Measurements from ENCODE around the gene SIPA1L3. TPM values are rescaled to one million over a fixed set of nuclear protein-coding genes. Genes with fewer than 3 reads are reported as not detected.

The SIPA1L3 gene
- total and polyA plus RNA-seq, 9 of the 15 experiments (the other 6 are each of a cell fraction or from before 2014, with no cell fraction given): 0.01 to 6.1 (median 2.5) TPM

GRCh38 chr19:38115271-38115802 is 208.3 kb downstream of the SIPA1L3 start:
- Histone ChIP-seq H3K9me3 (replicated peaks; ENCODE audit: control insufficient read depth, insufficient read depth, low read depth, low read length) (peaks cover 6% of the 10 kb centered on the region; the same call in 1 of the 2 replicates), H3K4me1 (replicated peaks in 1 of 2; ENCODE audit: control insufficient read depth in 2 of 2, insufficient read depth in 2 of 2, low read length in 2 of 2) (peaks cover 0 to 3% of the 10 kb centered on the region in 2 experiments; a peak in 2 of 5 replicates), H3K9me1 (ENCODE audit: control insufficient read depth, insufficient read depth, low read length) (no peaks in the 10 kb centered on the region), H4K20me1 (replicated peaks; ENCODE audit: control insufficient read depth, insufficient read depth, low read length) (no peaks in the 10 kb centered on the region), H3K4me3 (no peak overlapping the region), H3K27me3 (ENCODE audit: control insufficient read depth in 2 of 2, insufficient read depth in 2 of 2, low read length in 2 of 2) (no peaks in the 10 kb centered on the region), H3K9ac (ENCODE audit: insufficient read depth in 1 of 2, low read depth in 2 of 2, low read length in 2 of 2) (peak overlapping the region in 1 of 2 experiments; percentile 74; a peak in 1 of 4 replicates), H3K36me3 (ENCODE audit: control insufficient read depth, insufficient read depth, low read length) (no peaks in the 10 kb centered on the region), H2AFZ (ENCODE audit: low read depth, low read length) (no peak overlapping the region), H3K27ac (ENCODE audit: extremely low read depth, low read depth, low read length) (no peak overlapping the region), H3K79me2 (ENCODE audit: control insufficient read depth, insufficient read depth, low read length) (no peaks in the 10 kb centered on the region), H3K4me2 (ENCODE audit: insufficient read depth, low read length) (no peak overlapping the region)
- ATAC-seq (no peak), DNase-seq (ENCODE audit: extremely low read depth in 1 of 4, low spot score in 3 of 4) (no peak), FAIRE-seq (no peak)
- ChIA-PET CTCF (ENCODE audit: low intra/inter-chr PET ratio) (no interaction called here), POLR2A (no interaction called here)
- in situ Hi-C loops (cut with MboI): no loop called here
- BruUV-seq (replicated peaks): no TSS peak
- TF ChIP-seq BMI1 (IDR thresholded peaks at IDR 0.05; ENCODE audit: low read length) (no peak), KDM1A (IDR thresholded peaks at IDR 0.05) (no peak), FOXO4 (CRISPR knock-in tag; IDR thresholded peaks at IDR 0.05) (no peak), ZNF316 (IDR thresholded peaks at IDR 0.05) (no peak)
- WGBS (ENCODE audit: insufficient coverage, low coverage, missing lambda C conversion rate): 20% methylated on average over 4 of the region's 4 CpGs
- intact Hi-C loops (cut with micrococcal nuclease): no loop called here

GRCh38 chr19:38118176-38118575 is 211.2 kb downstream of the SIPA1L3 start:
- Histone ChIP-seq H3K9ac (ENCODE audit: insufficient read depth in 1 of 2, low read depth in 2 of 2, low read length in 2 of 2) (no peak overlapping the region), H3K27ac (ENCODE audit: extremely low read depth, low read depth, low read length) (no peak overlapping the region), H3K4me3 (no peak overlapping the region), H3K27me3 (ENCODE audit: control insufficient read depth in 2 of 2, insufficient read depth in 2 of 2, low read length in 2 of 2) (no peaks in the 10 kb centered on the region), H3K36me3 (ENCODE audit: control insufficient read depth, insufficient read depth, low read length) (no peaks in the 10 kb centered on the region), H3K4me2 (ENCODE audit: insufficient read depth, low read length) (no peak overlapping the region), H3K9me1 (ENCODE audit: control insufficient read depth, insufficient read depth, low read length) (no peaks in the 10 kb centered on the region), H2AFZ (ENCODE audit: low read depth, low read length) (no peak overlapping the region), H4K20me1 (replicated peaks; ENCODE audit: control insufficient read depth, insufficient read depth, low read length) (no peaks in the 10 kb centered on the region), H3K4me1 (replicated peaks in 1 of 2; ENCODE audit: control insufficient read depth in 2 of 2, insufficient read depth in 2 of 2, low read length in 2 of 2) (peaks cover 10 to 15% of the 10 kb centered on the region in 2 experiments; a peak in 4 of 5 replicates), H3K9me3 (replicated peaks; ENCODE audit: control insufficient read depth, insufficient read depth, low read depth, low read length) (0 out of 2 replicates have a peak, but pooled peaks cover 6% of the 10 kb centered on the region), H3K79me2 (ENCODE audit: control insufficient read depth, insufficient read depth, low read length) (no peaks in the 10 kb centered on the region)
- ChIA-PET CTCF (ENCODE audit: low intra/inter-chr PET ratio) (no interaction called here), POLR2A (interaction anchor here (0.6 kb wide), 2 partner anchors 78 to 125 kb away, joined by 3 read pairs; no protein-coding TSS in a partner anchor)
- FAIRE-seq (no peak), DNase-seq (ENCODE audit: extremely low read depth in 1 of 4, low spot score in 3 of 4) (no peak), ATAC-seq (no peak)
- 38% methylated on average over 9 of the region's 9 CpGs for WGBS (ENCODE audit: insufficient coverage, low coverage, missing lambda C conversion rate)
- no TSS peak for BruUV-seq (replicated peaks)
- intact Hi-C loops (cut with micrococcal nuclease) (no loop called here), in situ Hi-C loops (cut with MboI) (no loop called here)
- TF ChIP-seq ETV1 (tag; conservative IDR thresholded peaks at IDR 0.05; ENCODE audit: low read depth) (no peak), PML (IDR thresholded peaks at IDR 0.05; ENCODE audit: low read length) (no peak), ETV6 (IDR thresholded peaks at IDR 0.05; ENCODE audit: borderline replicate concordance in 1 of 2, low read depth in 2 of 2, low read length in 1 of 2) (no peak), ETV6 (CRISPR knock-in tag; IDR thresholded peaks at IDR 0.05; ENCODE audit: borderline replicate concordance) (no peak), BRCA1 (IDR thresholded peaks at IDR 0.05) (no peak), BRCA1 (CRISPR knock-in tag; IDR thresholded peaks at IDR 0.05) (no peak), SREBF2 (CRISPR knock-in tag; IDR thresholded peaks at IDR 0.05) (no peak), SIN3A (IDR thresholded peaks at IDR 0.05; ENCODE audit: borderline replicate concordance in 2 of 2, control insufficient read depth in 1 of 2, low read depth in 2 of 2, low read length in 2 of 2) (no peak), HIVEP1 (CRISPR knock-in tag; IDR thresholded peaks at IDR 0.05) (no peak), E2F3 (CRISPR knock-in tag; IDR thresholded peaks at IDR 0.05) (no peak)

Data from K562 (cell line).